Sigmoid colon (tissue), 4 donors: Measurements from ENCODE around the gene AMOTL2.

Experiments used
- CTCF ChIP-seq, 4 experiments: fragments of 450-650 bp in 3 of 4; fragments of 200-600 bp in 1 of 4; IDR thresholded peaks; one replicate each; pipeline ENCODE4 v1.5.1; 2016 to 2019; ENCODE audit warnings: antibody characterized with exemption in 4 of 4, mild to moderate bottlenecking in 3 of 4, moderate library complexity in 2 of 4
- EP300 ChIP-seq, 4 donors: sonication (generic); formaldehyde crosslinking; IDR thresholded peaks; one replicate each; pipeline ENCODE4 v1.6.1; 2017; ENCODE audit warnings: antibody characterized with exemption in 4 of 4
- POLR2A ChIP-seq, 2 donors: fragments of 450-650 bp; IDR thresholded peaks; one replicate each; pipeline ENCODE4 v1.6.1; 2016; ENCODE audit warnings: antibody characterized with exemption in 2 of 2, mild to moderate bottlenecking in 2 of 2, moderate library complexity in 2 of 2
- POLR2AphosphoS5 ChIP-seq, 4 donors: sonication (generic); formaldehyde crosslinking; IDR thresholded peaks; one replicate each; pipeline ENCODE4 v1.6.1; 2017; ENCODE audit warnings: antibody characterized with exemption in 4 of 4

GRCh38 chr3:134366928-134367811, 7.1 kb downstream of the AMOTL2 start:
- TF ChIP-seq POLR2A (IDR thresholded peaks at IDR 0.05), result no peak
- TF ChIP-seq EP300 (IDR thresholded peaks at IDR 0.05), result no peak
- TF ChIP-seq CTCF (IDR thresholded peaks at IDR 0.05), result no peak
- TF ChIP-seq POLR2AphosphoS5 (IDR thresholded peaks at IDR 0.05), result peak in 3 of 4 donors; percentile 30 to 57 (median 52)
